GM23248 (cell line): ENCODE data around the gene ARID4B.

Source experiments
- EZH2 ChIP-seq: fragments of 200-600 bp; sonication (generic); IDR thresholded peaks from 2 replicates; pipeline ENCODE4 v1.6.1; 2018; ENCODE audit warnings: antibody characterized with exemption, mild to moderate bottlenecking; ENCODE audit not compliant: insufficient read depth, poor library complexity, severe bottlenecking
- EZH2phosphoT487 ChIP-seq: fragments of 200-600 bp; sonication (generic); IDR thresholded peaks from 2 replicates; pipeline ENCODE4 v1.6.1; 2018; ENCODE audit warnings: antibody characterized with exemption, moderate library complexity, mild to moderate bottlenecking, low read depth; ENCODE audit not compliant: insufficient read depth

DNA sequence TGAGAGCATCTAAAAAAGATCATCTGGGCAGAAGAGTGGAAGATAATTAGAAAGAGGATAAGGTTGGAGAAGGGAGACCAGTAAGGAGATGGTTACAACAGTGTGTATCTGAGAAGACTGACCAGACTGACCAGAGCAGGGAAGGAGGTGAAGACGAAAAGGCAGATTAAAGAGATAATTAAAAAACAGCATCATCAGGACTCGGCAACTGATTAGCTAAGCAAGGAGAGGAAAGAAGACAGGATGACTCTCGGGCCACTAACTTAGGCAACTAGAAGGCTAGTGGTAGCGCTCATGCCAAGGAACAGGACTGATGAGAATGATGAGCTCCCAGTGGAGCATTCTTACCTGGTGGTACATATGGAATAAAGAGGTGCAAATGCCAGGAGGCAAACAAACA is 170.8 kb downstream of the ARID4B start:
- TF ChIP-seq EZH2 (no peak), EZH2phosphoT487 (no peak)
